Sigmoid colon (tissue), 4 donors: ENCODE data around the gene CDKL5.

Experiments
- CTCF ChIP-seq, 4 experiments: fragments of 450-650 bp in 3 of 4; fragments of 200-600 bp in 1 of 4; IDR thresholded peaks; one replicate each; pipeline ENCODE4 v1.5.1; 2016 to 2019; ENCODE audit warnings: antibody characterized with exemption in 4 of 4, mild to moderate bottlenecking in 3 of 4, moderate library complexity in 2 of 4
- EP300 ChIP-seq, 4 donors: sonication (generic); formaldehyde crosslinking; IDR thresholded peaks; one replicate each; pipeline ENCODE4 v1.6.1; 2017; ENCODE audit warnings: antibody characterized with exemption in 4 of 4
- POLR2A ChIP-seq, 2 donors: fragments of 450-650 bp; IDR thresholded peaks; one replicate each; pipeline ENCODE4 v1.6.1; 2016; ENCODE audit warnings: antibody characterized with exemption in 2 of 2, mild to moderate bottlenecking in 2 of 2, moderate library complexity in 2 of 2
- POLR2AphosphoS5 ChIP-seq, 4 donors: sonication (generic); formaldehyde crosslinking; IDR thresholded peaks; one replicate each; pipeline ENCODE4 v1.6.1; 2017; ENCODE audit warnings: antibody characterized with exemption in 4 of 4

GRCh38 chrX:18549643-18550042 is 124.2 kb downstream of the CDKL5 start:
- TF ChIP-seq CTCF (IDR thresholded peaks at IDR 0.05) (no peak), POLR2AphosphoS5 (IDR thresholded peaks at IDR 0.05) (no peak), POLR2A (IDR thresholded peaks at IDR 0.05) (no peak), EP300 (IDR thresholded peaks at IDR 0.05) (no peak)
